OCI-LY7 (cell line): Measurements from ENCODE around the gene KCNT1.

Experiments
- EZH2phosphoT487 ChIP-seq: fragments of 200-600 bp; sonication (generic); IDR thresholded peaks from 2 replicates; pipeline ENCODE4 v1.6.1; 2018; ENCODE audit warnings: low read depth, borderline replicate concordance, mild to moderate bottlenecking, mixed run types, antibody characterized with exemption, low read length, moderate library complexity, mixed read lengths
- TF ChIP-seq, protein P1 (sequence below): fragments of 200-600 bp; sonication (generic); conservative IDR thresholded peaks from 2 replicates; pipeline ENCODE4 v1.5.1; 2014; ENCODE audit warnings: mild to moderate bottlenecking, antibody characterized with exemption, low read length, moderate library complexity, mixed read lengths

DNA sequence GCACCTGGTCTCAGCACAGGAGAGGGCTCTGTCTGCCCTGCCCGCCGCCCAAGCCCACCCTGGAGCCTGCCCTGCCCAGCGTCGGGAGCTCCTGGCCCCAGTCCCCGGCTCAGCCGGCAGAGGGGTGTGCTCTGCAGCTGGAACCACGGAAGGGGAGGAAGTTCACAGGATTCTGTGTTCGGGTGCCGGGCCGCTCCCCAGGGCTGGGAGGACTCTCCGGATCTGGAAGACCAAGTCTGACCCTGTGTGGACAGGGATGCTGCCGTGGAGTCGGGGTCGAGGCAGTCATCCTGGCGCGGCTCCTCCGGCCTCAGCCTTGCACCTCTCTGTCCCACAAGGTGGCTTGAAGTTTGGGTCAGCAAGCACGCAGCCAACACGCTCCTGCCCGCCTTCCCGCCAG lies 78.6 kb downstream of the KCNT1 start:
- TF ChIP-seq, protein P1, sequence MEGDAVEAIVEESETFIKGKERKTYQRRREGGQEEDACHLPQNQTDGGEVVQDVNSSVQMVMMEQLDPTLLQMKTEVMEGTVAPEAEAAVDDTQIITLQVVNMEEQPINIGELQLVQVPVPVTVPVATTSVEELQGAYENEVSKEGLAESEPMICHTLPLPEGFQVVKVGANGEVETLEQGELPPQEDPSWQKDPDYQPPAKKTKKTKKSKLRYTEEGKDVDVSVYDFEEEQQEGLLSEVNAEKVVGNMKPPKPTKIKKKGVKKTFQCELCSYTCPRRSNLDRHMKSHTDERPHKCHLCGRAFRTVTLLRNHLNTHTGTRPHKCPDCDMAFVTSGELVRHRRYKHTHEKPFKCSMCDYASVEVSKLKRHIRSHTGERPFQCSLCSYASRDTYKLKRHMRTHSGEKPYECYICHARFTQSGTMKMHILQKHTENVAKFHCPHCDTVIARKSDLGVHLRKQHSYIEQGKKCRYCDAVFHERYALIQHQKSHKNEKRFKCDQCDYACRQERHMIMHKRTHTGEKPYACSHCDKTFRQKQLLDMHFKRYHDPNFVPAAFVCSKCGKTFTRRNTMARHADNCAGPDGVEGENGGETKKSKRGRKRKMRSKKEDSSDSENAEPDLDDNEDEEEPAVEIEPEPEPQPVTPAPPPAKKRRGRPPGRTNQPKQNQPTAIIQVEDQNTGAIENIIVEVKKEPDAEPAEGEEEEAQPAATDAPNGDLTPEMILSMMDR = no peak
- no peak for TF ChIP-seq EZH2phosphoT487
